ENCODE results near the gene MAP1LC3B2. TPM values are rescaled to one million over a fixed set of nuclear protein-coding genes. Genes with fewer than 3 reads are reported as not detected.

Gene MAP1LC3B2
- total RNA-seq, 1 experiment from 2014 or later, result 1.5 TPM

DNA sequence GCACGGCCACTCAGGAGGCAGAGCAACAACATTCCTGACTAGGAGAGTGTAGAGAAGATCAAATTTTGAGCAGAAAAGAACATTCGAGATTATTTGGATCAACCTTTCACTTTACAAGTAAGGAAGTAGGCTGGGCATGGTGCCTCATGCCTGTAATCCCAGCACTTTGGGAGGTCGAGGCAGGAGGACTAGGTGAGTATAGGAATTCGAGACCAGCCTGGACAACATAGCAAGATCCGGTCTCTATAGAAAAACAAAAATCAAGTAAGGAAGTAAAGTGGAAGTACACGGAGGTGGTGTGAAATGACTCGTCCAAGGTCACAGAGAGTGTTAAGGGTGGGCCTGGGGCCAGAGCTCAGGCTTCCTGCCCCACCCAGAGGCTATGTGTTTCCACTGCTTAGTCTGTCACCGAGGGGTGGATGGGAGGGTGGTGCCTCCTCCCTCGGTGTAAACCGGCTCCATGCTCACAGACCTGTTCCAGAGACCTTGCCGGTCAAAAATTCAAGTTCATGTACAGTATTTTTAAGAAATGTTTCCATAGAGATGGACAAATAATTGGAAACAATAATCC is 51.9 kb downstream of the MAP1LC3B2 start:
- H2BK5ac ChIP-seq (ENCODE audit: insufficient read length, low read length), result no peak overlapping the region
- no peaks in the 10 kb centered on the region for H4K20me1 ChIP-seq (ENCODE audit: control insufficient read depth, insufficient read depth, insufficient read length)
- Mint-ChIP-seq H3K4me1 (peaks cover 22 to 23% of the 10 kb centered on the region in 2 experiments), H3K4me3 (no peak overlapping the region), H3K27me3 (ENCODE audit: low read depth) (no peaks in the 10 kb centered on the region; the same call in 1 of the 2 replicates), H3K27ac (no peak overlapping the region), H3K9me3 (peaks cover 0 to 15% of the 10 kb centered on the region in 2 experiments; a peak in 4 of 5 replicates), H3K36me3 (ENCODE audit: insufficient read depth in 1 of 3, low read depth in 3 of 3) (peaks cover 0 to 12% (median 0%) of the 10 kb centered on the region in 3 experiments; a peak in 2 of 7 replicates)
- H3K79me1 ChIP-seq (ENCODE audit: insufficient read depth, low read depth, low read length, poor library complexity, severe bottlenecking), result no peaks in the 10 kb centered on the region
- no peaks in the 10 kb centered on the region for H3K9me3 ChIP-seq (ENCODE audit: control insufficient read depth, low read depth, low read length)
- H3K23me2 ChIP-seq (ENCODE audit: insufficient read length, low read depth, low read length, poor library complexity, severe bottlenecking), result no peaks in the 10 kb centered on the region
- no peak overlapping the region for H2BK20ac ChIP-seq (ENCODE audit: low read depth, low read length, poor library complexity, severe bottlenecking)
- no peak overlapping the region for H2AFZ ChIP-seq (ENCODE audit: low read length)
- H2BK15ac ChIP-seq (ENCODE audit: low read depth, low read length), result no peak overlapping the region
- H3K23ac ChIP-seq (ENCODE audit: insufficient read length, low read depth, low read length), result no peak overlapping the region
- no peak overlapping the region for H3K4me2 ChIP-seq (ENCODE audit: insufficient read depth, insufficient read length, low read length)
- H2BK120ac ChIP-seq (ENCODE audit: low read depth, low read length, poor library complexity, severe bottlenecking), result no peak overlapping the region
- no peak for DNase-seq
- H2BK12ac ChIP-seq (ENCODE audit: insufficient read length, low read depth, low read length), result no peak overlapping the region
- H3K14ac ChIP-seq (ENCODE audit: insufficient read depth, low read length), result no peak overlapping the region
- no peaks in the 10 kb centered on the region for H3K79me2 ChIP-seq (ENCODE audit: insufficient read depth, low read length)
- no peak overlapping the region for H3K27ac ChIP-seq (ENCODE audit: insufficient read length, low read depth, low read length)
- H4K91ac ChIP-seq (ENCODE audit: insufficient read length, low read depth, low read length), result no peak overlapping the region
- H4K8ac ChIP-seq (replicated peaks; ENCODE audit: insufficient read length, low read depth, low read length), result no peak overlapping the region
- H3K9ac ChIP-seq (ENCODE audit: extremely low read depth, insufficient read length, low read length), result no peak overlapping the region
- no peak overlapping the region for H2AK5ac ChIP-seq (ENCODE audit: insufficient read length, low read length)
- H3T11ph ChIP-seq (ENCODE audit: low read length), result no peak overlapping the region
- H3K4me1 ChIP-seq (ENCODE audit: insufficient read depth, low read length), result no peaks in the 10 kb centered on the region
- no peak overlapping the region for H4K5ac ChIP-seq (ENCODE audit: insufficient read length, low read depth, low read length)
- no peaks in the 10 kb centered on the region for H3K27me3 ChIP-seq (ENCODE audit: insufficient read depth, low read length)
- H3K18ac ChIP-seq (ENCODE audit: insufficient read length, low read depth, low read length), result no peak overlapping the region
- H3K56ac ChIP-seq (ENCODE audit: insufficient read length, low read depth, low read length), result no peak overlapping the region
- TF ChIP-seq CTCF (conservative IDR thresholded peaks at IDR 0.05), result no peak
- no CpG with 5 or more reads among the region's 11 CpGs for WGBS (ENCODE audit: extremely low coverage, insufficient read length, low lambda C conversion rate)
- H3K4ac ChIP-seq (ENCODE audit: low read depth, low read length), result no peak overlapping the region
